T-helper 1 cell treated with Interleukin-12 subunit alpha and Interleukin-12 subunit beta and Interleukin-4 antibody, amounts not matched to agents 30 ng/mL and 1 ng/mL, for 36 hours (primary cell): ENCODE results near the gene CCR5. TPM values are rescaled to one million over a fixed set of nuclear protein-coding genes. Genes with fewer than 3 reads are reported as not detected.

ENCODE experiments used
- total RNA-seq: library from RNA; stranded (reverse); gene quantifications from 2 replicates; pipeline ENCODE4 v1.2.3, GENCODE V29; 2022

CCR5 gene
- total RNA-seq, 1 donor from 2014 or later, result 54.3 TPM

Other genes starting within 250 kb of the CCR5 start
- gene CCR1, start 162.6 kb upstream of the CCR5 start, total RNA-seq, result 78.2 and 80.0 TPM in 2 replicates
- gene CCR3, start 128.5 kb upstream of the CCR5 start, total RNA-seq, result 0.24 and 0.27 TPM in 2 replicates
- gene CCR2, start 16.8 kb upstream of the CCR5 start, total RNA-seq, result 80.8 and 82.8 TPM in 2 replicates
- 6.0 and 6.8 TPM in 2 replicates for gene CCRL2, start 36.3 kb downstream of the CCR5 start, total RNA-seq
- gene LTF, start 94.0 kb downstream of the CCR5 start, total RNA-seq, result not detected in 2 replicates
- gene RTP3, start 127.0 kb downstream of the CCR5 start, total RNA-seq, result not detected in 2 replicates
- gene LRRC2, start 195.4 kb downstream of the CCR5 start, total RNA-seq, result 0.12 and 0.15 TPM in 2 replicates
- not detected in 2 replicates for gene FAM240A, start 241.6 kb downstream of the CCR5 start, total RNA-seq